Testis (tissue), 3 donors: ENCODE measurements around the gene CIPC. TPM values are rescaled to one million over a fixed set of nuclear protein-coding genes. Genes with fewer than 3 reads are reported as not detected.

Experiments used
- DNase-seq: peaks from one replicate; pipeline ENCODE4 v3.0.0-alpha.2; 2019
- H3K27ac ChIP-seq, 2 donors: fragments of 200-600 bp; sonication (generic); one replicate each; pipeline ENCODE4 v1.5.1; 2019
- H3K27me3 ChIP-seq: fragments of 200-600 bp; sonication (generic); one replicate; pipeline ENCODE4 v1.5.1; 2019
- H3K36me3 ChIP-seq: fragments of 200-600 bp; sonication (generic); one replicate; pipeline ENCODE4 v1.5.1; 2017; ENCODE audit warnings: low read depth; ENCODE audit errors: missing control alignments
- H3K4me1 ChIP-seq: fragments of 200-600 bp; sonication (generic); one replicate; pipeline ENCODE4 v1.5.1; 2019
- H3K4me3 ChIP-seq, 2 donors: fragments of 200-600 bp; sonication (generic); one replicate each; pipeline ENCODE4 v1.5.1; 2017 to 2019
- H3K9me3 ChIP-seq: fragments of 200-600 bp; sonication (generic); one replicate; pipeline ENCODE4 v1.5.1; 2017
- CTCF ChIP-seq, 3 experiments: fragments of 450-650 bp in 2 of 3; fragments of 200-600 bp in 1 of 3; sonication (generic) in 1 of 3; IDR thresholded peaks; one replicate each; pipeline ENCODE4 v1.5.1; 2016 to 2019; ENCODE audit warnings: antibody characterized with exemption in 3 of 3, mild to moderate bottlenecking in 2 of 3, moderate library complexity in 1 of 3
- POLR2A ChIP-seq: fragments of 450-650 bp; IDR thresholded peaks from one replicate; pipeline ENCODE4 v1.6.1; 2017; ENCODE audit warnings: antibody characterized with exemption, mild to moderate bottlenecking, moderate library complexity
- WGBS, 2 donors: methylation state at CpG; one replicate each; pipeline ENCODE4 v1.1.5; 2018; 5-methylcytosine and 5-hydroxymethylcytosine counted together
- intact Hi-C: fragments of 100-400 bp; cut with DNase I; formaldehyde crosslinking; loops from one replicate; pipeline ENCODE4 v1.15.1; 2023; ENCODE audit warnings: low total_unique reads
- polyA plus RNA-seq: library from polyadenylated mRNA; stranded (reverse); fragments of 350-450 nt; fragmentation: Illumina TruSeq; extraction: RNeasy Lipid Tissue Mini Kit (QIAGEN cat#74804); gene quantifications from one replicate; pipeline ENCODE4 v1.2.3, GENCODE V29; 2014; ENCODE audit warnings: low read depth, low replicate concordance; ENCODE audit not compliant: insufficient read depth
- total RNA-seq, 2 donors: library from RNA; depleted of rRNA; stranded (reverse); fragments of >200 nt; gene quantifications; one replicate each; pipeline ENCODE4 v1.2.3, GENCODE V29; 2016

CIPC gene
- total and polyA plus RNA-seq, 3 donors from 2014 or later = 23.4 to 48.3 (median 44.5) TPM

- Histone ChIP-seq H3K27me3 (no peaks in the 10 kb centered on the region), H3K27ac (no peak overlapping the region), H3K4me3 (no peak overlapping the region), H3K4me1 (peaks cover 4% of the 10 kb centered on the region), H3K36me3 (no peaks in the 10 kb centered on the region), H3K9me3 (no peaks in the 10 kb centered on the region)
- no peak for DNase-seq
- intact Hi-C loops = no loop called here
- TF ChIP-seq CTCF (IDR thresholded peaks at IDR 0.05) (no peak), POLR2A (no peak)
- 92 to 93% methylated on average over 6 of the region's 6 CpGs for WGBS, 2 donors
Measured at GRCh38 chr14:77086951-77087350, 11.1 kb upstream of the CIPC start.

- Histone ChIP-seq H3K9me3 (no peaks in the 10 kb centered on the region), H3K27me3 (no peaks in the 10 kb centered on the region), H3K4me1 (peaks cover 4% of the 10 kb centered on the region), H3K36me3 (no peaks in the 10 kb centered on the region), H3K27ac (no peak overlapping the region), H3K4me3 (no peak overlapping the region)
- 79 to 86% methylated on average over 3 of the region's 3 CpGs for WGBS, 2 donors
- DNase-seq = no peak
- intact Hi-C loops = no loop called here
- TF ChIP-seq POLR2A (no peak), CTCF (IDR thresholded peaks at IDR 0.05) (no peak)
Measured at GRCh38 chr14:77087631-77088030, 10.4 kb upstream of the CIPC start.

- DNase-seq = no peak
- intact Hi-C loops = no loop called here
- Histone ChIP-seq H3K9me3 (no peaks in the 10 kb centered on the region), H3K27ac (no peak overlapping the region), H3K36me3 (no peaks in the 10 kb centered on the region), H3K27me3 (no peaks in the 10 kb centered on the region), H3K4me3 (no peak overlapping the region), H3K4me1 (peaks cover 4% of the 10 kb centered on the region)
- TF ChIP-seq CTCF (IDR thresholded peaks at IDR 0.05) (no peak), POLR2A (no peak)
- WGBS, 2 donors = 67 to 77% methylated on average over 5 of the region's 5 CpGs
Measured at GRCh38 chr14:77088219-77088618, 9.8 kb upstream of the CIPC start.

GRCh38 chr14:77088645-77089044 lies 9.4 kb upstream of the CIPC start:
- 75 to 80% methylated on average over 2 of the region's 2 CpGs for WGBS, 2 donors
- TF ChIP-seq CTCF (IDR thresholded peaks at IDR 0.05) (no peak), POLR2A (no peak)
- H3K27ac ChIP-seq = no peak overlapping the region
- H3K4me1 ChIP-seq = peaks cover 4% of the 10 kb centered on the region
- no peaks in the 10 kb centered on the region for H3K36me3 ChIP-seq
- no peaks in the 10 kb centered on the region for H3K27me3 ChIP-seq
- H3K4me3 ChIP-seq = no peak overlapping the region
- H3K9me3 ChIP-seq = no peaks in the 10 kb centered on the region
- DNase-seq = no peak
- intact Hi-C loops = no loop called here

- no peaks in the 10 kb centered on the region for H3K9me3 ChIP-seq
- peaks cover under 1% of the 10 kb centered on the region for H3K4me1 ChIP-seq
- no peak for DNase-seq
- TF ChIP-seq CTCF (IDR thresholded peaks at IDR 0.05) = no peak
- no peak for TF ChIP-seq POLR2A
- intact Hi-C loops = no loop called here
- H3K36me3 ChIP-seq = no peaks in the 10 kb centered on the region
- no peak overlapping the region for H3K27ac ChIP-seq
- H3K27me3 ChIP-seq = no peaks in the 10 kb centered on the region
- H3K4me3 ChIP-seq = no peak overlapping the region
Measured at GRCh38 chr14:77091518-77091917, 6.5 kb upstream of the CIPC start.
